UCSD-AML1 (cell line): ENCODE results near the gene CAMSAP1.
"Not testable (repeated sequence)": the region's sequence is repeated elsewhere in the genome, so short reads cannot be mapped to it uniquely, and the experiment has no call there.

Source experiments
- DNase-seq: peaks from one replicate; lab custom pipeline; 2025; ENCODE audit not compliant: unreplicated experiment; lab: John Stamatoyannopoulos, UW

Gene CAMSAP1

GRCh38 chr9:135920973-135921585 lies 13.7 kb upstream of the CAMSAP1 start:
- DNase-seq: no peak

DNA sequence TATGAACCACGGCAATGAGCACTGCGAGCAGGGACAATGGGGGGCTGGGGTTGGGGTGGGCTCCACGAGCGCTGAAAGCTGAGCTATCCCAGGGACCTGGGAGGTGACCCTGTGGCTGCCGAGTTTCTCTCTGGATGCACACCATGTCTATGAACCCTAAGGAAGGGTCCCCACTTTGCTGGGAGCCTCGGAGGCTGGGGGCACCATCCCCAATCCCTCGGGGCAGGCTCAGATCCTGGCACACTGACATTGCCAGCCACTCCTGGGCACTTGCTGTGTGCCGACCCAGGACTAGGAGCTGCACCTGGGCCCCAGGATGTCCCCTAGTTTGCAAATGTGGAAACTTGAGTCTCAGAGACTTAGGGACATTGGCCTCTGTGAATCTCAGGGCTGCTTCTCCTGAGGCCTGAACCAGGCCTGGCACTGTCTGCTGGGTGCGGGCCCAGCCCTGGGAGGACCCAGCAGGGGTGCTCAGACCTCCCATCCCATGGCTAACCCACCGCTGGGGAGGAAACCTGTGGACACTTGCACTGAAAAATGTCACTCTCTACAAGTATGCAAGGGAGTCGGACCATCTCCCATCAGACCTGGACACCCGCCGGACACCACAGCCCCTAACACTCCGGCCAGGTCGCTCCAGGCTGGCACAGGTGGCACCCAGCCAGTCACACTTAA lies 13.0 kb upstream of the CAMSAP1 start:
- no peak for DNase-seq

DNA sequence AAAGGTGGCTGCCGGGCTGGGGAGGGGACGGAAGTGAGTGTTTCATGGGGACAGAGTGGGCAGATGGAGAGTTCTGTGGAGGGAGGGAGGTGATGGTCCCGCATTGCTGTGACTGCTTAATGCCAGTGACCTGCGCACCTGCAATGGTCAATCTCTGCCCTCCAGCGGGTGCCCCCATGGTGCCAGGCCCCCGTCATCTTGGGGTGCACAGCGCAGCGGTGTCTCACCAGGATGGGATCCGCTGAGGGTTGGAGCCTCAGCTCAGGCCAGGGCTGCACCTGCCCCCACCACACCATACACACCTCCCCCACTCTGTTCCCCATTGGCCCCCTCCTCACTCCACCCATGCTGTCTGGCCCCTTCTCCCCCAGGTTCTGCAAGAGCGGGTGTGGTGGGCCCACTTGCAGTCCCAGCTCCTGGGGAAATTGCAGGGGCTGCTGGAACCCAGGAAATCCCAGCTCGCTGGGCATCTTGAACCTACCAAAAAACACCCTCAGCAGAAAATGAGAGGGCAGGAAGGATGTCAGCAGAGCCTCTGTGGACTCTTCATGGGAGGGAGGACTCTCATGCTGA lies 12.1 kb upstream of the CAMSAP1 start:
- DNase-seq: no peak

DNA sequence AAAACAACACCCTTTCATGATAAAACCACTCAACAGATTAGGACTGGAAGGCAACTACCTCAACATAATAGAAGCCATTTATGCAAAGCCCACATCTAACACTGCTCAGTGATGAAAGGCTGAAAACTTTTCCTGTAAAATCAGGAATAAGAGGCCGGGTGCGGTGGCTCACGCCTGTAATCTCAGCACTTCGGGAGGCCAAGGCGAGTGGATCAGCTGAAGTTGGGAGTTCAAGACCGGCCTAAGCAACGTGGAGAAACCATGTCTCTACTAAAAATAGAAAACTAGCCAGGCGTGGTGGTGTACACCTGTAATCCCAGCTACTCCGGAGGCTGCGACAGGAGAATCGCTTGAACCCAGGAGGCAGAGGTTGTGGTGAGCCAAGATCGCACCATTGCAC lies 8.9 kb upstream of the CAMSAP1 start:
- not testable (repeated sequence) for DNase-seq

- DNase-seq: no peak
Observed at GRCh38 chr9:135914921-135915320, 7.6 kb upstream of the CAMSAP1 start.

- not testable (repeated sequence) for DNase-seq
Observed at GRCh38 chr9:135911233-135911632, 3.9 kb upstream of the CAMSAP1 start.

- DNase-seq: no peak
Observed at GRCh38 chr9:135910757-135911156, 3.4 kb upstream of the CAMSAP1 start.

- DNase-seq: no peak
Observed at GRCh38 chr9:135910216-135910615, 2.9 kb upstream of the CAMSAP1 start.

DNA sequence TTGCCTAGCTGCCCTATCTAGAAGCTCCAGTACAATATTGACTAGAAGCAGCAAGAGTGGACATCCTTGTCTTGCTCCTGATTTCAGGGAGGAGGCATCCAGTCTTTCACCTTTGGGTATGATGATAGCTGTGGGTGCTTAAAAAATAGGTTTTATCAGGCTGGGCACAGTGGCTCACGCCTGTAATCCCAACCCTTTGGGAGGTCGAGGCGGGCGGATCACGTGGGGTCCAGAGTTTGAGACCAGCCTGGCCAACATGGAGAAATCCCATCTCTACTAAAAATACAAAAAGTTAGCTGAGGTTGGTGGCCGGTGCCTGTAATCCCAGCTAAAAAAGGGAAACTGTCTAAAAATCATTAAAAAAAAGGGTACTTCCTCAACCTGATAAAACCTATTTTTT lies 2.0 kb upstream of the CAMSAP1 start:
- DNase-seq: no peak

- DNase-seq: peak; percentile 43
Observed at GRCh38 chr9:135908754-135909204, 1.4 kb upstream of the CAMSAP1 start.

DNA sequence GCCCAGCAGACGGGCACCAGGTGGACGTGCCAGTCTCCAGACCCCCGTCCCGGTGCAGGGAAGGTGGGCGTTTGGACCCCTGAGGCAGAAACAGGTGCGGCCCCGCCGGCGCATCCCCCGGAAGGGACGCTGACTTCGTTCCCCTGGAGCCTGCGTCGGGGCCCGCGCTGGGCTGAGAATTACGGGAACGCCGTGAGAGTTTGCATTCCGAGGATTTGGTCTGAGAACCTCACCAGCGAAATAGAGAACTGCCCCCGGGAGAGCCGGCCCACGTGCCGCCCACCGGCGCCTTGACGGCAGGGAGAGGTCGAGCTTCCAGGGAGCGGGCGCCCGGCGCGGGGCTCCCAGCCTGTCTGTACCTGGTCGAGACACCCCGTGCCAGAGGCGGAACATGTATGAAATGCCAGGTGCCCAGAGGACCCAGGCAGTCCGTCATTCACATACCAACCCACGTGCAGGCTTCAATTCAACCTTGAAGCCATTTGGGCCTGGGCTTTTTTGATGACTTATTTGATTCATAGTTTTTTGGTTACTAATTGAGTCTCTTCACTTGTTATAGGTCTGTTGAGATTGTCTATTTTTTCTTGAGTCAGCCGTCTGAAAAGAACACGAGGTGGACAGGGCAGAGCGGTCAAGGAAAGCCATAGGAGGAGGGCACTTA lies 877 bp upstream of the CAMSAP1 start:
- DNase-seq: no peak

GRCh38 chr9:135907006-135907430 lies 328 bp downstream of the CAMSAP1 start:
- DNase-seq: peak; percentile 48

DNA sequence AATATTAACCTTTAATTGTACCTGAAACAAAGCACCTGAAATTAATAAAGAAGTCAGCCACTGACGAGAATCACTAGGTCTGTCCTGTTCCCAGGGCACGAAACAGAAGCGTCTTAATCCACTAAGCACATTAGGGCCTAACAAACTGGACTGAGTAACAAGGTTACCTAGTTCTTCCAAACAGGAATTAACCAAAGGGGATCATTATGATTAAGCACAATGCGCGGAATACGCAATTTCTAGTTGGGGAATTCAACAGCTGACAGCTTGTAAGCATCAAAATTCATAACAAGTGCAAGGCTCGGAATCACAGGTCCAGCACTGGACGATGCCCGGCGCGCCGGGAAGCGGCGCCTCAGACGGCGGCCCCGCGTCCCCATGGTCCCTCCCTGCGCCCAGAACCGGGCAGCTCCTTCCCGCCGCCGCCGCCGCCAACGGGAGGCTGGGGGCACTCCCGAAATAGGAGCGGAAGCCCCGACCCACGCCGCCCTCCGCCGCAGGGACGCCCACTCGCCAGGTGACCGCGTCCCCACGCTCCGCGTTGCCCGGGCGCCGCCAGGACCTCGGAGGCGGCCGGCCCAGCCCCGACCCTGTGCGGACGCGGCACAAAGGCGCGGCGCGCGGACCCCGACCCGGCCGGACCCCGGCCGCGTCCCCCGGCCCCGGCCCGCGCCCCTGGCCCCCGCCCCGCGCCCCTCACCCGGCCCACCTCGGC lies 898 bp downstream of the CAMSAP1 start:
- no peak for DNase-seq

DNA sequence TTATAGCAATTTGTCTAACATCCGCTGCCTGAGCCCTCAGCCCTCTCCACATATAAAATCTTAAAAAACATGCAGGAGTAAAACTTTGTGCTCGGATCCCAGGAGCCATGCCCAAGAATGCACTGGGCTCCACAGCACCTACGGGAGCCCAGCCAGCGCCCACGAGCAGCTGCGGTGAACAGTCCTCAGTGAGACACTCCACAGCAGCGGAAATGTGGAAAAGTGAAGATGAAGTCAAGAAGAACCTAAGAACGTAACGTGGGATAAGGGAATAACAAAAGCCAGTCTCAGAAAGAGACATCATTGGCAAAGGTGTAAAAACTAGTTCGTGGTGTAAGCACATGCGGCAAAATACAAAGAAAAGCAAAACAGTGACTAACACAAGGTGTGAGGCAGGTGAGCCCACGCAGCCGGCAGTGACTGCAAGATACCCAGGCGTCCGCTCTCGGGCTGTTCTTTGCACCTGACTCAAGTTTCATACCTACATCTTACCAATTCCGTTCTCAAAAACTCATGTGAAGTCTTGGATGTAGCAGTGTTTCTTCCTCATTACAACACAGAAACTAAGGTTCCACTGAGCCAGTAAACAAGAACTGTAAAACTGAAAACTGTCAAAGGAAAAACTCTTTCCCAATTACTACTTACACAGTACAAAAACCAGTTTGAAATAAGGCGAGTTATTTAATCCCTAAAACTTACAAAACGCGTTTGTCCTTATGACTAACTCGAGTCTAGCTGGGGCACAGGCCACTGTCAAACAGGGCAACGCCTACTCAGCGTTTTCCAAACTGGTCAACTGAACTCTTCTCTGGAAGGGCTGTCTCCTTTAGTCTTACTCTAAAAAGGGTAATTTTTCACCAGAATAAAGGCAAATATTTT lies 1.7 kb downstream of the CAMSAP1 start:
- DNase-seq: no peak

GRCh38 chr9:135903786-135904520 lies 3.4 kb downstream of the CAMSAP1 start:
- no peak for DNase-seq

DNA sequence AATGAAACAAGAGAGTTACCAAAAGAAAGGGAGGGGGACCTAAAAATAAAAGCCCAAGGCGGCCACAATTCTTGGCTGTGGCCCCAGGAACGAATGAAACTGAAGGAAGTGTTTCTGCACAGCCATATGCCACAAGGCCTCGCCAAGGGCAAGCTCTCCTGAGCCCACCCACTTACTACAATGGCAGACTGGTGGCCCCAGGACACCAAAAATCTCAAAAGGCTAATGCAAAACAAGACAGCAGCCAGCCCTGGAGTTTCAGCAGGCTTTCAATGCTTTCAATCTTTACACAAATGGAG lies 4.0 kb downstream of the CAMSAP1 start:
- DNase-seq: no peak

- no peak for DNase-seq
Observed at GRCh38 chr9:135902655-135903357, 4.5 kb downstream of the CAMSAP1 start.

DNA sequence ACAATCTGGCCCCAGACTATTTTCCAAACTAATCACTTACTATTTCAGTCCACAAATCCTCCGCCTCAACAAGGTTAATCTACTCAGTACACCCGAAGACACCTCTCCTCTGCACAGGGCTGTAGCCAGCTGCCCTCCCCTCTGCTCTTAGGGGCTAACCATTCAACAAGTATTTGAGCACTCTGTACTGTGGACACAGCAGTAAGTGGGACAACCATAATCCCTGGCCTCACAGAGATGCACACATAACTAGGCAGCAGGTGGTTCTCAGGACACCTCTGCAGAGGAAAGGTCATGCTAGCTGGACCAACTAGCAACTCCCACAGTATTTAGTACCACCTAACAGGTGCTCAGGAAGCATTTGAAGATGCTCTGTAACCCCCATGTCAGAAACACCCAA lies 5.5 kb downstream of the CAMSAP1 start:
- DNase-seq: no peak

DNA sequence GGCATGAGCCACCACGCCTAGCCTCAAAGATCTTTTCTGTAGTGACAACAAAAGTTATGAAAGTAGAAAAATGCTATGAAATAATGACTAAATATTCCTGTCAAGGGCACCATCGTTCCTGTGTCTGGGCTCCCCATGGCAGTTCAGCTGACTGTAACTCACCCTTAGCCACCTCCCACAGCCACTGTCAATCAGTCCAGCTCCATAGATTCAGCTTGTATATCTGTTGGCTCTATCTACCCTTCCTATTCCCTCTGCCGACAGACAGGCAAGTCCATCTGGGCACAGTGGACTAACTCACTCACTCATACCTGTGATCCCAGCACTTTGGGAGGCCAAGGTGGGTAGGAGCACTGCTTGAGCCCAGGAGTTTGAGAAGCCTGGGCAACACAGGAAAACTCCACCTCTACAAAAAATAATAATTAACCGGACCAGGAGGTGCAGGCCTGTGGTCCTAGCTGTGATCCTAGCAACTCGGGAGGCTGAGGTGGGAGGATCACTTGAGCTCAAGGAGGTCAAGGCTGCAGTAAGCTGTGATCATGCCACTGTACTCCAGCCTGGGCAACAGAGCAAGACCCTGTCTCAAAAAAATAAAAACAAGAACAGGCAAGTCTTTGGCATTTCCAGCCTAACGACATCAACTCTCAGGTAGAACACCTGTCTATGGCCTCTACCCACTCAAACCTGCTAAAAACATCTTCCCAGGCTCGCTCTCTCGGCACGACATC lies 6.2 kb downstream of the CAMSAP1 start:
- no peak for DNase-seq
